ENCODE data around the gene GLI3. TPM values are rescaled to one million over a fixed set of nuclear protein-coding genes. Genes with fewer than 3 reads are reported as not detected.

The GLI3 gene
- total and polyA plus RNA-seq, 2 experiments from 2014 or later, result 4.0 to 5.2 TPM

DNA sequence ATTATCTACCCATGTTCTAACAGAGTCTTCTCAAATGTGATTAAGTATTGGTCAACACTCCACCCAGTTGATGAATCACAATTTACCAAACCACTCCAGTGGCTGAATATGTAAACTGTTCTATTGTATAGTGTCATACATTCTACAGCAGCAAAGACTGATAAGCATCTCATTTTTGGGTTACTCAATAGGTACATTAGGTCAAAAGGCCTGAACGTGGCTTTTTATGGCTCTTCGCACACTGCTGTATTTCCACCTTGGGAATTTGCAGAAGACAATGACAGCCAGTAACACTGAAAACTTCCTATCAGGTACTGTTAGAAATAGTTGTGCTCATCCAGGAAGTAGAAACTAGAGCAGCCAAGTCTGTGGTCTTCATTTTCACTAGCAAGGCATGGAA, 166.9 kb downstream of the GLI3 start:
- peak; percentile 74 for DNase-seq
- 35 to 36% methylated on average over 2 of the region's 2 CpGs for WGBS, 2 experiments (ENCODE audit: low coverage in 1 of 2, low lambda C conversion rate in 2 of 2, missing lambda C conversion rate in 2 of 2)

GRCh38 chr7:42069590-42069989, 167.4 kb downstream of the GLI3 start:
- Histone ChIP-seq H3K36me3 (ENCODE audit: low read depth) (no peaks in the 10 kb centered on the region), H2AFZ (no peak overlapping the region), H3F3A (ENCODE audit: insufficient read depth) (peaks cover 23% of the 10 kb centered on the region), H3K9me2 (ENCODE audit: insufficient read depth) (no peaks in the 10 kb centered on the region), H3K4me3 (no peak overlapping the region), H3K9me3 (ENCODE audit: low read depth) (no peaks in the 10 kb centered on the region), H3K27me3 (replicated peaks; ENCODE audit: insufficient read depth) (no peaks in the 10 kb centered on the region), H3K27ac (peak overlapping the region; percentile 51), H3K9ac (no peak overlapping the region), H3K79me2 (ENCODE audit: insufficient read depth) (no peaks in the 10 kb centered on the region), H4K20me1 (ENCODE audit: insufficient read depth) (no peaks in the 10 kb centered on the region), H3K4me2 (ENCODE audit: unreplicated experiment) (no peak overlapping the region), H3K4me1 (ENCODE audit: insufficient read depth) (peaks cover 29% of the 10 kb centered on the region)
- DNase-seq, result no peak
- no peak for TF ChIP-seq EZH2 (IDR thresholded peaks at IDR 0.05; ENCODE audit: insufficient read depth, poor library complexity, severe bottlenecking)
- TF ChIP-seq EZH2phosphoT487 (IDR thresholded peaks at IDR 0.05; ENCODE audit: insufficient read depth, low read depth), result no peak
- in situ Hi-C loops (cut with MboI), result no loop called here
- WGBS, 2 experiments (ENCODE audit: low coverage in 1 of 2, low lambda C conversion rate in 2 of 2, missing lambda C conversion rate in 2 of 2), result 95 to 100% methylated on average over 1 of the region's 1 CpG

More for the DNA sequence above, 166.9 kb downstream of the GLI3 start:
- Histone ChIP-seq H3K4me1 (ENCODE audit: insufficient read depth) (peaks cover 29% of the 10 kb centered on the region), H2AFZ (no peak overlapping the region), H3F3A (ENCODE audit: insufficient read depth) (peaks cover 23% of the 10 kb centered on the region), H3K4me3 (no peak overlapping the region), H3K79me2 (ENCODE audit: insufficient read depth) (no peaks in the 10 kb centered on the region), H3K27ac (peak overlapping the region; percentile 51), H3K27me3 (replicated peaks; ENCODE audit: insufficient read depth) (no peaks in the 10 kb centered on the region), H4K20me1 (ENCODE audit: insufficient read depth) (no peaks in the 10 kb centered on the region), H3K4me2 (ENCODE audit: unreplicated experiment) (peak overlapping the region; percentile 9), H3K9ac (no peak overlapping the region), H3K36me3 (ENCODE audit: low read depth) (no peaks in the 10 kb centered on the region), H3K9me2 (ENCODE audit: insufficient read depth) (no peaks in the 10 kb centered on the region), H3K9me3 (ENCODE audit: low read depth) (no peaks in the 10 kb centered on the region)
- in situ Hi-C loops (cut with MboI), result no loop called here
- no peak for TF ChIP-seq EZH2phosphoT487 (IDR thresholded peaks at IDR 0.05; ENCODE audit: insufficient read depth, low read depth)
- TF ChIP-seq EZH2 (IDR thresholded peaks at IDR 0.05; ENCODE audit: insufficient read depth, poor library complexity, severe bottlenecking), result no peak

DNA sequence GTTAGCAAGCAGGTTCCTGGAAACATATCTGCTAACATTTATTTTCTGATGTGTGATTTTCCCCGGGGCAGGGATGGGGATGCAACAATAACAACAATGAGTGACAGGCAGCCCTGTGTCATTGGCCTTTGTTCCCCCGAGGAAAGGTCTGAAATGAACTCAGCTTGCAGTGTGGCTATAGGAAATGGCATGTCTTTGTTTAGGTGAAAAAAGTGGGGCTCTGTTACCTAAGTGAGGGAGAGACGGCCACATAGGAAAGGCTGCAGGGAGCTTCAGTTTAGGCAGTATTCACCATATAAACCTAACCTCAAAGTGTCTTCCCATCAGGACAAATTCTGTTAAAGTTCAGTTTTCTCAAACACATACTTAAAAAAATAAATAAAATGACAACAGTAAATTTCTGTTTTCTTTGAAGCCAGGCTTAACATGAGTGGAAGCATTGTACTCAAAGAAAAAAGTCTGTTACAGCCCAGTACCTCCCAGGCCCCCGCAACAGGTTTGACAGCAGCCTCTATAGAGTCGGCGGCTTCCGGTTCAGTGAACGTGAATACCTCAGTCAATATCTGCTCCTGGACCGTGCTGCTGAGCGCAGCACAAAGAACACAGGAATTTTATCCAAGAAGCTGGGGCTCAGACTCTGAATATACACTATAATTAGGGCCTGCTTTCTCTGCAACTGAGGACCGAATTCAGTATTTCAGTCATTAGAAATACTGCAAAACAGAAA, 168.3 kb downstream of the GLI3 start:
- Histone ChIP-seq H3K4me1 (ENCODE audit: insufficient read depth) (peaks cover 29% of the 10 kb centered on the region), H3K4me2 (ENCODE audit: unreplicated experiment) (no peak overlapping the region)
- in situ Hi-C loops (cut with MboI), result no loop called here

DNA sequence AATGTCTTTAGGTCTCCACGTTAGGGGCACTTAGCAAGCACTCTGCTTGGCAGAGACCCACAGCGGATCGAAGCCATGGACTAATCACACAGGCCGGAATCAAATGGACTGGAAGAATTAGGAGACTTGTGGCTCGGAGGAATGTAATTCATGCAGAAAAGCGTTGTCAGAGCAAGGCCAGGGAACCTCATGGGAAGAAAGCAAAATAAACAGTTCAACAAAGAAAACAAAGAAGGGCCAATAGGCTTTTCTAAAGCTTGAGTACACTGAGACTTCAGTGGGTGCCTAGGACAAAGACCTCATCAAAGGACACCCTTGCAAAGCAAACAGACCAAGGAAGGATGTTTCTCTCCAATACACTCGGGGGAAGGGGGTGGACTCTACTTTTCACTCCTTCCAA, 171.1 kb downstream of the GLI3 start:
- Histone ChIP-seq H3K9me2 (ENCODE audit: insufficient read depth) (no peaks in the 10 kb centered on the region), H3K9ac (no peak overlapping the region), H4K20me1 (ENCODE audit: insufficient read depth) (no peaks in the 10 kb centered on the region), H3K9me3 (ENCODE audit: low read depth) (no peaks in the 10 kb centered on the region), H3K4me1 (ENCODE audit: insufficient read depth) (peaks cover 14% of the 10 kb centered on the region), H3K27me3 (replicated peaks; ENCODE audit: insufficient read depth) (no peaks in the 10 kb centered on the region), H2AFZ (no peak overlapping the region), H3K36me3 (ENCODE audit: low read depth) (no peaks in the 10 kb centered on the region), H3K27ac (no peak overlapping the region), H3K79me2 (ENCODE audit: insufficient read depth) (no peaks in the 10 kb centered on the region), H3F3A (ENCODE audit: insufficient read depth) (peaks cover 16% of the 10 kb centered on the region), H3K4me2 (ENCODE audit: unreplicated experiment) (no peak overlapping the region), H3K4me3 (no peak overlapping the region)
- no peak for DNase-seq
- TF ChIP-seq EZH2 (IDR thresholded peaks at IDR 0.05; ENCODE audit: insufficient read depth, poor library complexity, severe bottlenecking), result no peak
- no peak for TF ChIP-seq EZH2phosphoT487 (IDR thresholded peaks at IDR 0.05; ENCODE audit: insufficient read depth, low read depth)
- in situ Hi-C loops (cut with MboI), result no loop called here
- 88 to 90% methylated on average over 7 of the region's 7 CpGs for WGBS, 2 experiments (ENCODE audit: low coverage in 1 of 2, low lambda C conversion rate in 2 of 2, missing lambda C conversion rate in 2 of 2)

More for the DNA sequence above, 168.3 kb downstream of the GLI3 start:
- 86 to 88% methylated on average over 11 of the region's 11 CpGs for WGBS, 2 experiments (ENCODE audit: low coverage in 1 of 2, low lambda C conversion rate in 2 of 2, missing lambda C conversion rate in 2 of 2)
- Histone ChIP-seq H3K27ac (no peak overlapping the region), H3K27me3 (replicated peaks; ENCODE audit: insufficient read depth) (no peaks in the 10 kb centered on the region), H3K9ac (no peak overlapping the region), H4K20me1 (ENCODE audit: insufficient read depth) (no peaks in the 10 kb centered on the region), H3K36me3 (ENCODE audit: low read depth) (no peaks in the 10 kb centered on the region), H2AFZ (no peak overlapping the region), H3K9me3 (ENCODE audit: low read depth) (no peaks in the 10 kb centered on the region), H3K9me2 (ENCODE audit: insufficient read depth) (no peaks in the 10 kb centered on the region), H3K4me3 (no peak overlapping the region), H3K79me2 (ENCODE audit: insufficient read depth) (no peaks in the 10 kb centered on the region), H3F3A (ENCODE audit: insufficient read depth) (peaks cover 23% of the 10 kb centered on the region)
- DNase-seq, result no peak
- TF ChIP-seq EZH2 (IDR thresholded peaks at IDR 0.05; ENCODE audit: insufficient read depth, poor library complexity, severe bottlenecking) (no peak), EZH2phosphoT487 (IDR thresholded peaks at IDR 0.05; ENCODE audit: insufficient read depth, low read depth) (no peak)

Measured in GM23248 (cell line).